SU-DHL-6 (cell line): ENCODE results near the gene RADX.

Experiments
- CTCF ChIP-seq: fragments of 200-600 bp; sonication (generic); IDR thresholded peaks from one replicate; pipeline ENCODE4 v1.5.1; 2017; ENCODE audit warnings: antibody characterized with exemption, mild to moderate bottlenecking, low read length, moderate library complexity; ENCODE audit not compliant: insufficient read depth, poor library complexity, severe bottlenecking
- EZH2phosphoT487 ChIP-seq: fragments of 200-600 bp; sonication (generic), shearing (Covaris generic); conservative IDR thresholded peaks from 2 replicates; pipeline ENCODE4 v1.6.1; 2018; ENCODE audit warnings: mild to moderate bottlenecking, antibody characterized with exemption, low read length, moderate library complexity, mixed read lengths

GRCh38 chrX:106612393-106612763 lies 600 bp downstream of the RADX start:
- TF ChIP-seq CTCF (no peak), EZH2phosphoT487 (no peak)
